Ureter (tissue), 1 donor: ENCODE measurements around the gene OBSL1. TPM values are rescaled to one million over a fixed set of nuclear protein-coding genes. Genes with fewer than 3 reads are reported as not detected.

Source experiments
- total RNA-seq: library from RNA; stranded (reverse); gene quantifications from one replicate; pipeline ENCODE4 v1.2.4, GENCODE V29; 2023
- donor health status: DM: yes; HTN: yes; CAD: no.

The OBSL1 gene
- total RNA-seq, 1 donor from 2014 or later, result 89.1 TPM

Other genes starting within 250 kb of the OBSL1 start
- gene RESP18, start 238.8 kb downstream of the OBSL1 start, total RNA-seq, result not detected
- gene DNPEP, start 183.6 kb downstream of the OBSL1 start, total RNA-seq, result 86.6 TPM
- gene DES, start 153.2 kb downstream of the OBSL1 start, total RNA-seq, result 1,211 TPM
- 76.6 TPM for gene SPEG, start 136.7 kb downstream of the OBSL1 start, total RNA-seq
- 31.9 TPM for gene GMPPA, start 72.6 kb downstream of the OBSL1 start, total RNA-seq
- 0.13 TPM for gene ASIC4, start 57.1 kb downstream of the OBSL1 start, total RNA-seq
- gene CHPF, start 27.7 kb downstream of the OBSL1 start, total RNA-seq, result 49.6 TPM
- gene TMEM198, start 27.5 kb downstream of the OBSL1 start, total RNA-seq, result 6.0 TPM
- gene INHA, start 771 bp upstream of the OBSL1 start, total RNA-seq, result 0.78 TPM
- gene STK11IP, start 26.3 kb upstream of the OBSL1 start, total RNA-seq, result 39.5 TPM
- 12.2 TPM for gene SLC4A3, start 56.1 kb upstream of the OBSL1 start, total RNA-seq